HG03108 (cell line): ENCODE data around the gene KRT25.

ENCODE experiments used
- ATAC-seq: cut with Tn5 transposase; IDR thresholded peaks from one replicate; pipeline ENCODE4 v1.9.1; 2021; ENCODE audit warnings: moderate library complexity; ENCODE audit not compliant: unreplicated experiment

The KRT25 gene, protein sequence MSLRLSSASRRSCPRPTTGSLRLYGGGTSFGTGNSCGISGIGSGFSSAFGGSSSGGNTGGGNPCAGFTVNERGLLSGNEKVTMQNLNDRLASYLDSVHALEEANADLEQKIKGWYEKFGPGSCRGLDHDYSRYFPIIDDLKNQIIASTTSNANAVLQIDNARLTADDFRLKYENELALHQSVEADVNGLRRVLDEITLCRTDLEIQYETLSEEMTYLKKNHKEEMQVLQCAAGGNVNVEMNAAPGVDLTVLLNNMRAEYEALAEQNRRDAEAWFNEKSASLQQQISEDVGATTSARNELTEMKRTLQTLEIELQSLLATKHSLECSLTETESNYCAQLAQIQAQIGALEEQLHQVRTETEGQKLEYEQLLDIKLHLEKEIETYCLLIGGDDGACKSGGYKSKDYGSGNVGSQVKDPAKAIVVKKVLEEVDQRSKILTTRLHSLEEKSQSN

DNA sequence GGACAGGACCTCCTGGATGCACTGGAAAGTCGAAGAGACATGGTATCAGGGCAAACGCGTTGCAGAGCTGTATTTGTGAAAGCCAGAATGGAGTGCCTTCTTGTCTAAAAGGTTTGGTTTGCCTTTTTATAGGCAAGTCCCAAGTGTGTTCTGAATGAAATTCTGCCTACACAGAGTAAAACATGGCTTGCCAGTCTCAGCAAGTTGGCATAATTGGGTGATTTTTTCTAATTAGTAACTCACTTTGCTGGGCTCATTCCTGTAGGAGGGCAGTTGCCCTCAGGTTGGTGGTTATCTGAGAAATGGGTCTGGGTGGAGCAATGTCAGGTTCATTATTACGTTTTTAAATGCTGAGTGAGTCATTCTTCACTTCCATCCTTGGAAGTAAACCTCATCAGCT is at the start of gene KRT25:
Gene KRT25 (minus strand): TSS at position 101 of the 400 bp plus-strand sequence. CDS start 60 bp downstream, at position 41.
- no peak for ATAC-seq

DNA sequence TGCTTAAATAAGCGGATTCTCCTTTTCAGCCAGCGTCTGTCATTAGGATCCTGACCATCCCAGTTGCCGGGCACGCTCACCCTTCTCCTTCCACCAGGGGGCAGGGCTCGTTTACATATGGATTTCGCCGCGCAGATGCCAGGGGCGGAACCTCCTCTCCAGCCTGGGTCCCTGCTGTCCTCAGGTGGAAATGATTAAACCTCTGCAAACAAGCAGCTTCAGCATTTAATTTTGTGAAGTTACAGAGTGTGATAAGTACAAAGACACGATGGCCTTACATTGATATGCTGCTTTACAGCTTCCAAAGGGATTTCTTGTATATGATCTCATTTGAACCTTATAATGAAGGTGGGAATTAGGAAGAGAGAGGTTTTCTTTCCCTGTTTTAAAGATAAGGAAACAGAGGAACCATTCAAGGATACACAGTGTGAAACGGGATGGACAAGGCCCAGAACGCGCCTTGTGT is 48.5 kb upstream of the KRT25 start:
- no peak for ATAC-seq

DNA sequence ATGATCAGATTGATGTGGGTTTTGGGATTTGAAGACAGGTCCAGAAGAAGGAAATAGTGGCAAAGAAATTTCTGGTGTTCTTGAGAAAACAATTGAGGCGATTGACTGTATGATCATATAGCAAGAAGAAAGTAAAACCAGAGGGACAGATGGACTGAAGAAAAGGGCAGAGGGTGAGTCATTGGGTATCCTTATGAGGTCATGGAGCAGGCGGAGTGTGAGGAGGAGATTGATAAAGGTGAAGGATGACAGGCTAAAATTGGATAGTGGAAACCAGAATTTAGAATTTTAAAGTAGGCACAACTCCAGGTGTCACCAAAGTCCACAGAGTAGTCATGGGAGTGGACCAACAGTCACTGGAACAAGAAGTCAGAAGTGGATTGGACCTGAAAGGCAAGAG is 46.0 kb upstream of the KRT25 start:
- ATAC-seq = no peak

DNA sequence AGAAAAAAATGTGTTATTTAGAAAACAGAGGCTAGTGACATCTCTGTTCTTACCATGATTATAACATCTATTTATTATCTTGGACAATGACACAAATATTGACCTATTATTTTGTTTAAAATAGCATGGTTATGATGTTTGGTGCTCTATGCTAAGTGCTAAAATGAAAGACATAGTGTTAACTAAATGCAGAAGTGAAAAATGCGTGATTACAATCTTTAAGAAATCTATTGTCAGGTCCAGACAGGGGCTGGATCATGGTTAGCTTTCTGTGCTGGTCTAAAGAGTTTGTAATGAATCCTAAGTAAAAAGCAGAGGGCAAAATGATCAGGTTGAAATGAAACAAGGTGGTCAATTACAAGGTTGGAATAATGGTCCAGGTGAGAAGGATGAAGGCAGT is 45.2 kb upstream of the KRT25 start:
- no peak for ATAC-seq

DNA sequence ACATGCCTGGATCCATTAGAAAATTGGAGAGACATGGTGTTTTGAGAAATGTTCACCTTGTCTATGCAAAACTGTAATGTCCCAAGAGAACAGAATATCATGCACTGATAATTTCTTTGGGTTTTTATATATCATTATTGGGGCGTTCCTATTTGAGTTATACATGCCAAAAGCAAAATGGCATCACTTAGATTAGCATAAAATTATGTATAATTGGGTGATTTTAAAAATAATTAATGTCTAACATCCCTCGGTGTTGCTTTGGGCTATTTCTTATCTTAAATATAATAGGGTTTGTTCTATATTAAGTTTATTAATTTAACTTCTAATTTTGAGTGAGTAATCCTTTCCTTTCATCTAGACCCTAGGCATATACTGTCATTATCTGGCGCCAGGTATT is 44.7 kb upstream of the KRT25 start, which contains the start of gene KRT28:
Gene KRT28 (minus strand): TSS at position 101 of the 400 bp plus-strand sequence. CDS start 66 bp downstream, at position 35.
- ATAC-seq = no peak

DNA sequence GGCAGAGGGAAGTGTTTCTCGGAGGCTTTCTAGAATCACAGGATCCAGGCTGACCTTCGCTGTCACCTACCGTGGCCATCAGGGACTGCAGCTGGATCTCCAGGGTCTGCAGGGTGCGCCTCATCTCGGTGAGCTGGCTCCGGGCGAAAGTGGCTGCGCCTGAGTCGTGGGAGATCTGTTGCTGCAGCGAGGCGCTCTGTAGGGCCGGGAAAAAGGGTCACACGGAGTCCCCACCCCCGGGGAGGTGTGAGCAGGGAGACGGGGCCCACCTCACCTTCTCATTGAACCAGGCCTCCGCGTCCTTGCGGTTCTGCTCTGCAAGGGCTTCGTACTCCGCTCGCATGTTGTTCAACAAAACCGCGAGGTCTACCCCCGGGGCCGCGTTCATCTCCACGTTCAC is 41.7 kb upstream of the KRT25 start:
- ATAC-seq = no peak

DNA sequence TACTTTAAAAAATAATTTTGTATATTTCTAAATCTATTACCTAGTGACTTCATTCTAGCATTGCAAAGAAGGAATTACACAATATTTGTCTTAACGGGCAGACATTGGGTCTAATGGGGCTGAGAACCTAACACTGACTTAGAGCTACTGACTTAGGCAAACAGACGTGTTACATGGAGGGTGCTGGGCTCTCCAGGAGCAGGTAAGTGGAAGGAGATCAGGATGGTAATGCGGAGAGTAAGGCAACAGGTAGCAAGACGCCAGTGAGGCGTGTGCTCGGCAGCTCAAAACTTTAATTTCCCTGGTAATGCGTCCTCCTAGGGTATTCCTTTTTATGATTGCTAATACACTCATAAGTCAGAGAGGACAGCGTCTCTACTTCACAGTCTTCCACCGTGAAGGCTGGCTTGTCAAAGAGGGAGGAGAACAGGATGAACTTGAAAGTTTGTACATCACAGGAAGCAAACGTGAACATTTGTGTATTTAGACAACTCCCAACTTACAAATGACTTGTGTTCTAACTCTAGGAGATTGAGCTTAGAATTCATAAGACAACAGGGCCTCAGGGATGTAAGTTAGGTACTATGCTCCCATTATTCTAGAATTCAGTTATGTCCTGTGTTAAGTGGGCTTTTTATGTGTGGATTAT is 40.0 kb upstream of the KRT25 start:
- no peak for ATAC-seq

DNA sequence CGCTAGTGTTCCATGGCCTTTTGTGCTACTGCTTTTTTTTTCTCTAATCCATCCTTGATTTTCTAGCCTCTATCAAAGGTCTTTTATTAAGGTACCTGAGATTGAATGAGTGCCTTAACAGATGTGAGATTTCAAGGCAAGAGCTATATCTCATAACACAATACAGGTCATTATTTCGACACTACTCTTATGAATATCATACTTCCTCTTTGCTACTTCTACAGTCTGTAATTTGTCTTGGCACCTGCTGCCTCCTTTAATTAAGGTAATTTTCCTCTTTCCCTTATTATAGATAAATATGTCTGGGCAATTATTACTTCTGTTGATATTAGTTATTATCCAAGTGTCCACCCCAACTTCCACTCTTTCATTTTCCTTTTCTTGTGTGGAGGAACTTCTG is 39.3 kb upstream of the KRT25 start:
- no peak for ATAC-seq

DNA sequence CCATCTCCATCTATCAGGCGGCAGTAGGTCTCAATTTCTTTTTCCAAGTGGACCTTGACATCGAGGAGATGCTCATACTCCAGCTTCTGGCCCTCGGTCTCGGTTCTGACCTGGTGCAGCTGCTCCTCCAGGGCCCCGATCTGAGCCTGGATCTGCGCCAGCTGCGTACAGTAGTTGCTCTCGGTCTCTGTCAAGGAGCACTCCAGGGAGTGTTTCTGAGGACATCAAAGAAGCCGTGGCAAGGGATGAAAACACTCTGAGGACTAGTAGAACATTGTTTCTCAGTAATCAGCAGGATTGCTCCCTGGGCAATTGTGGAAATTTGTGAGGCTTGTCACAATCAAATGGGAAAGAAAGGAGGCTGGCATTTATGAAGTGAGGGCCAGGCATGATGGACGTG is 38.7 kb upstream of the KRT25 start:
- no peak for ATAC-seq

DNA sequence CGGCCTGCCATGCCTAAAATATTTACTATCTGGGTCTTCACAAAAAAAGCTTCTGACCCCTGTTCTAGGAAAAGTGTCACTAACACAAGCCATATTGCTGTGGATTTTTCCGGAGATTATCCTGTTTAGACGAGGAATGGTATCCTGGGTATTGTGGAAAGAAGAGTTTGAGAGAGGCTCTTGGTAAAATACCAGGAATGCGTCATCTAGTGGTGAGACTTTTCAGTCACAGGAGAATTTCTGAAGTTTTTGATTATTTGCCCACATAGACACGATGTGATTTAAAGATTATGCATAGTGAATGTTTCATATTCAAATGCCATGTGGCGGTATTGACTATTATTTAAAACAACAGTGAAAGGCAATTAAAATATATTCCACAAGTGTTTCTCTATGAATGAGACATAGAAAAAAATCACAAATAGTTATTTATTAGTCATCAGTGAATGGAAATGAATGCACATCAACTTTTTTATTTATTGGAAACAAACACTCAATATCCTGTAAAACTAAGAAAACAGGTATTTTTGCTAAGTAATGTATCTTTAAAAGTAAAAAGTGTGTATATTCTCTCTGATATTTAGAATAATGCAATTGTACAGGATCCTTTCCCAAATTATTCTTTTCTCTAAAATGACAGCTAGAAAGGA is 36.8 kb upstream of the KRT25 start:
- ATAC-seq = no peak

DNA sequence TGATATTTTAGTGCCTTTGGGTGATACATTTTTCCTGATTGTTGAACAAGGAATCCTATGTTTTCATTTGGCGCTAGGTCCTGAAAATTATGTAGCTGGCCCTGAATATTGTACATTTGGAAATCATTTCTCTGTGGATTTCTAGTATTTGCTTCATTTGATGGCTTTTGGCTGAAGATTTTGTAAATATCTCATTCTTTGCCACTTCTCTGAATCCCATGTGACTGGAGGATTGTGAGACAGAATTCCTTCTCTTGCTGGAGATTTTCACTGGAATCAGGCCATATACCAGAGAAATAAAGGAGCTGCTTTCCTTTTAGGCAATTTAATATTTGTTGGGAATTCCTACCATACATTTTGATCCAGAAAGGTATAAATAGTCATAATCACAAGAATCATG is 36.0 kb upstream of the KRT25 start:
- no peak for ATAC-seq

DNA sequence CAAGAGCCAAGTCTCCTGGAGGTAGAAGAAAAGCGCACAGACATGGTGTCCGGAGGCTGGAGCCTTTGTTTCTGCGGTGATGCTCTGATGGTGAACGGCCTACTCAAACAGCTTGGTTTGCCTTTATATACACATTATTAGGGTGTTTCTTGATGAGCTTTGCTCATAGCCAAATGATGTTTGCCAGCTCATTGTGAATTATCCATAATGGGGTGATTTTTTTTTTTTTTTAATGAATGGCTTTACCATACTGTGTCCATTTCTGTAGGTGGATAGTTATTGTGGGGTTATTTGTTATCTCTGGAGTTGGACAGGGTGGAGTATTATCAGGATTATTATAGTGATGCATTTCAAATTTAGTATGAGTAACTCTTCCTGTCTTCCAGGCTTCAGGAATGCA is 27.3 kb upstream of the KRT25 start, which contains the start of gene KRT27:
Gene KRT27 (minus strand): TSS at position 101 of the 400 bp plus-strand sequence. CDS start 57 bp downstream, at position 44.
- ATAC-seq = no peak

DNA sequence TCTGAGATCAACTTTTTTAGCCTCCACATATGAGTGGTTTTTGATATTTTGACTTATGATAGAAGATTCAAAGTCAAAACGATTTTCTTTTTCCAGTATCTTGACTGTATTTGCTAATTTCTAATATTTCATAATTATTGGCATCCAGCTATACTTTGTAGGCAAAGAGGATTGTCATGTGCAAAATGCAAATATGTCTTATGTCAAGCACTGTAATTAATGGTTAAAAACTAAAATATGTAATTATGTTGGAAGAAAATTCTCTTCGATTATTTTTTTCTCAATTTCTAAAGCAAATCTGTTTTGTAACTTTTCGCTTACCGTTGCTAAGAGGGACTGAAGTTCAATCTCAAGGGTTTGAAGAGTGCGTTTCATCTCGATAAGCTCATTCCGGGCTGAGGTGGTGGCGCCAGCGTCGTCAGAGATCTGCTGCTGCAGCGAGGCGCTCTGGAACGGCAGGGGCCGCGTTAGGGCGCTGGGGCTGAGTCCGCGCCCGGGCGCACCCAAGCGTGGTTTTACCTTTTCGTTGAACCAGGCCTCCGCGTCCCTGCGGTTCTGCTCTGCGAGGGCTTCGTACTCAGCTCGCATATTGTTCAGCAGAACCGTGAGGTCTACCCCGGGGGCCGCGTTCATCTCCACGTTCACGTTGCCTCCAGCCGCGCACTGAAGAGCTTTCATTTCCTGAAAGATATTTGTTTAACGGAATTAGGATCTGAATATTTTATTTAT is 24.2 kb upstream of the KRT25 start:
- no peak for ATAC-seq

DNA sequence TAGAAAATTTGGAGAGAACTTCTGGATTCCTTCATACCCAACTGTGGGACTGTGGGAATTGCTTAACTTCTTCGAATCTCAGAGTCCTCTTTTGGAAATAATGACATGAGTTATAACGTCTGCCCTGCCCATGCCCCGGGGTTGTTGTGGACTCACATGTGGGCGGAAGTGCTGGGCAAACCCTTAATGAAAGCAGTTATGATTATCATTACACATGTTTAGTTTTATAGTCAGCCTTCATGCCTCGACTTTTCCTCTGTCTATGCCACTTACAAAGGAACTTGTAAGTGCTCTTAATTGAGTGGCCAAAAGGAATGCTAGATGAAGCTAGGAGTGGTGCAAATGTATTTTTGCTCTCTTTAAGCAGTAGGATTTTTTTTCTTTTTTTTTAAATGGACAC is 23.3 kb upstream of the KRT25 start:
- no peak for ATAC-seq

DNA sequence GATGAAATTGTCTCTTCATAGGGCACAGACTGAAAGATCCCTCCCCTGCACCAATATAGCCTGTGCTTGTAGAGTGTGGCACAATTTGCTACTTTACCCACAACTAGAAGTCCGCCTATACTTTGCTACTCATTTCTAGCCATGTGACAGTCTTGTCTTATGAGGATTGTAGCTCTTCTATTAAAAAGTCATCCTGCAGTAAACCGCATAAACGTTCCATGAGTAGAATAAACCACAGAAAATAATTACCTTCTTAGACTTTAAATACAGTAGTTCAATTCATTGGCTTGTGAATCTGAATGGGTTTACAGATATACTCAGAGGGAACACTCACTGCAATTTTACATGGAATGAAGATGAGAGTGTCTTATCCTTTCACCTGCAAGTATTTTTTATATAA is 22.8 kb upstream of the KRT25 start:
- no peak for ATAC-seq

DNA sequence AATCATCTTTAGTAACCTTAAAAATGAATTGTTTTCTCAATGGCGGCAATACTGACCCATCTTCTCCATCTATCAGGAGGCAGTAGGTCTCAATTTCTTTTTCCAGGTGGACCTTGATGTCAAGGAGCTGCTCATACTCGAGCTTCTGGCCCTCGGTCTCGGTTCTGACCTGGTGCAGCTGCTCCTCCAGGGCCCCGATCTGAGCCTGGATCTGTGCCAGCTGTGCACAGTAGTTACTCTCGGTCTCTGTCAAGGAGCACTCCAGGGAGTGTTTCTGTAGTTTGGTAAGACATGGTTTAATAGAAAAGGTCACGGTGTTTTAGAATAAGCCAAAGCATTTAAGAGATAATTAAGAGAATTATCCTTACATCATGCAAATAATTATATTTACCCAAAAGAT is 22.3 kb upstream of the KRT25 start:
- ATAC-seq = no peak

DNA sequence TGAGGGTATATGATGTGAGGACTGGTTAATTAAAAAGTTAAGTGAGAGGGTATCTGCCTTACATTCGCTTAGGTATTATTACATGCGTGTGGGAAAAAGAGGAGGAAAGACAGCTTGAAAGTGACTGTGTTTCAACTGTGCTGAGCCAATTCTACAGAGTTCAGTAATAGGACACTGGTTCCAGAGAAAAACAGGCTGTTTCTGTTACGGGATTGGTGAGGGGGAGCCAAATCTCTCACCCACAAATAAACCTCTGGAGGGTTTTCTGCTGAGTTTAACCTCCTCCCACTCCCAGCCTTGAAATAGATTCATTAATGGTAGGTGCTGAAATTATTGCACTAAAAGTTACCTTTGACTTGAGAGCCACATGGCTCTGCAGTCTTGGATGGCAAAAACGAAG is 20.8 kb upstream of the KRT25 start:
- no peak for ATAC-seq

DNA sequence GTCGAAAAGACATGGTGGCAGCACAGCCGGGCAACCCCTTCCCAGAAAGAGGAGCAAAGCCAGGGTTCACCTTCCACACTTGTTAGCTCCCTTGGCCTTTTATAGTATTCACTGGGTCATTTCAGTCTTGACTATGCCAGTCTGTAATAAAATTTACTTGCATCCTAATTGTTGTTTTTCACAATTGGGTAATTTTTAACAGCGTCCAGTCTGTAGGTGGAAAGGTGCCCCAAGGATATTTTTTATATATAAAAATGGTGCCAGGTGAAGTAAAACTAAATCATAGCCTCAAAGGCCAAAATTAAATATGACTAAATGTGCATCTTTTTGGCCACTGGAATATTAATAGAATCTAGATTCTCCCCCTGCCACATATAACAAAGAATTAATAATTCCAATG is 17.0 kb upstream of the KRT25 start, which contains the start of gene KRT26:
Gene KRT26 (minus strand): TSS at position 101 of the 400 bp plus-strand sequence. CDS start 88 bp downstream, at position 13.
- no peak for ATAC-seq

DNA sequence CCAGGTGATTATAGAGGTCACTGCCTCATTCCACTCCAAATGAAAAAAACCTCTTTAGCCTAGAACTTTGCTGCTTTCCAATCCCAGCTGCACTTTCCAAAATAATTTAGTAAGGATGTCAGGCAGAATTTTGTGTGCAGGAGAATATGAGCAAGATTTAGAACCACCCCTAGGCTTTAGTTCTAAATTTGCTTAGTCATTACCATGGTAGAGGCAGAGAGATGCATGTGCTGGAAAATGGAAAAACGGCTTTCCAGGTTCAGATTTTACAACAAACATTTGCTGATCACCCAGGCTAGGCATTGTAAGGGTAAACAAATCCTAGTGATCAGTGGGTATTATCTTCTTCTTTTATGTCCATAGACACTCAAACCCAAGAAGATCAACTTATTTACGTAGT is 10.5 kb upstream of the KRT25 start:
- no peak for ATAC-seq

DNA sequence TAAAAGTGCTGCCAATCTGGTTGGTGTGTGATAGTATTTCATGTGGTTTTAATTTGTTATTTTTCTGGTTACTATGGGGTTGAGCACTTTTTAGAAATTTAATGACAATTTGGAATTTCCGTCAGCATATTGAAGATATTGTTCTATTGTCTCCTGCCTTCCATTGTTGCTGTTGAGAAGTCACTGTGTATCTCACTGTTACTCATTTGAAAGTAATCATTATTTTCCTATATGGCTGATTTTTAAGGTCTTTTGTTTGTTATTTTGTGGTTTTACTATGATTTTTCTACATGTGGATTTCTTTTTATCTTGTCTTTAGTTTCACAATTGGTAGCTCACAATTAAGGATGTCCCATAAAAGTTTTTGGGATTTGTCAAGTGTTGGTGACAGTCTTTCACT is 8.6 kb upstream of the KRT25 start:
- ATAC-seq = no peak
